Measurements from ENCODE around the gene SUPT6H. TPM values are rescaled to one million over a fixed set of nuclear protein-coding genes. Genes with fewer than 3 reads are reported as not detected.

Gene SUPT6H
- total and polyA plus RNA-seq, 2 experiments from 2014 or later, result 26.5 to 39.7 TPM

GRCh38 chr17:28644787-28645575 lies 17.0 kb upstream of the SUPT6H start, which contains the start of gene BLTP2:
Gene BLTP2, minus strand, starts transcription at chr17:28645158. Its CDS starts 102 bp downstream, at chr17:28645056.
- Histone ChIP-seq H3K4me3 (peak within 1 kb of the TSS; percentile 77), H3K9ac (peak within 1 kb of the TSS; percentile 79), H3K9me2 (ENCODE audit: insufficient read depth) (no peaks in the 10 kb centered on the region), H3K4me2 (ENCODE audit: unreplicated experiment) (peak within 1 kb of the TSS; percentile 92), H4K20me1 (ENCODE audit: insufficient read depth) (no peaks in the 10 kb centered on the region), H3K4me1 (ENCODE audit: insufficient read depth) (peaks cover 14% of the 10 kb centered on the region), H3K36me3 (ENCODE audit: low read depth) (peaks cover 36% of the 10 kb centered on the region), H2AFZ (peak within 1 kb of the TSS; percentile 81), H3K9me3 (ENCODE audit: low read depth) (no peaks in the 10 kb centered on the region), H3K79me2 (ENCODE audit: insufficient read depth) (peaks cover 65% of the 10 kb centered on the region), H3K27ac (peak within 1 kb of the TSS; percentile 66), H3K27me3 (replicated peaks; ENCODE audit: insufficient read depth) (no peaks in the 10 kb centered on the region), H3F3A (ENCODE audit: insufficient read depth) (peaks cover 21% of the 10 kb centered on the region)
- in situ Hi-C loops (cut with MboI), result no loop called here
- peak; percentile 99 for DNase-seq
- TF ChIP-seq EZH2phosphoT487 (IDR thresholded peaks at IDR 0.05; ENCODE audit: insufficient read depth, low read depth), result no peak
- no peak for TF ChIP-seq EZH2 (IDR thresholded peaks at IDR 0.05; ENCODE audit: insufficient read depth, poor library complexity, severe bottlenecking)
- 1 to 2% methylated on average over 42 to 87 of the region's 89 CpGs for WGBS, 2 experiments (ENCODE audit: low coverage in 1 of 2, low lambda C conversion rate in 2 of 2, missing lambda C conversion rate in 2 of 2)

DNA sequence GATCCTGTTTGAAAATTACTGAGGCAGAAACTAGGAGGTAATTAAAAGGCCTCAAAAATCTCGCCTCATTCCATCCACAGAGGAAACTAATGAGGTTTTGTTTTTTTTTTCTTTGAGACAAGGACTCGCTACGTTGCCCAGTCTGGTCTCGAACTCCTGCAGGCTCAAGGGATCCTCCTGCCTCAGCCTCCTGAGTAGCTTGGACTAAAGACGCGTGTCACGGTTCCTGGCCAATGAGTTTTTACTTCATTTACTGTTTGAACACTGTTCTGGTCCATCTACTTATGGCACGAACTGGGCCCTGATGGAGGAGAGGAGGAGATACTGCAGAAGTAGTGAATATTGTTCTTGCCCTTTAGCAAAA lies 16.4 kb upstream of the SUPT6H start:
- Histone ChIP-seq H3K9me3 (ENCODE audit: low read depth) (no peaks in the 10 kb centered on the region), H3F3A (ENCODE audit: insufficient read depth) (peaks cover 21% of the 10 kb centered on the region), H3K27me3 (replicated peaks; ENCODE audit: insufficient read depth) (no peaks in the 10 kb centered on the region), H3K4me2 (ENCODE audit: unreplicated experiment) (peak overlapping the region; percentile 72), H3K9ac (peak overlapping the region; percentile 79), H4K20me1 (ENCODE audit: insufficient read depth) (no peaks in the 10 kb centered on the region), H3K79me2 (ENCODE audit: insufficient read depth) (peaks cover 61% of the 10 kb centered on the region), H2AFZ (peak overlapping the region; percentile 71), H3K36me3 (ENCODE audit: low read depth) (peaks cover 31% of the 10 kb centered on the region), H3K9me2 (ENCODE audit: insufficient read depth) (no peaks in the 10 kb centered on the region), H3K27ac (peak overlapping the region; percentile 66), H3K4me3 (peak overlapping the region; percentile 77), H3K4me1 (ENCODE audit: insufficient read depth) (peaks cover 14% of the 10 kb centered on the region)
- in situ Hi-C loops (cut with MboI), result no loop called here
- no peak for DNase-seq
- WGBS, 2 experiments (ENCODE audit: low coverage in 1 of 2, low lambda C conversion rate in 2 of 2, missing lambda C conversion rate in 2 of 2), result 14 to 20% methylated on average over 8 of the region's 8 CpGs
- no peak for TF ChIP-seq EZH2phosphoT487 (IDR thresholded peaks at IDR 0.05; ENCODE audit: insufficient read depth, low read depth)
- no peak for TF ChIP-seq EZH2 (IDR thresholded peaks at IDR 0.05; ENCODE audit: insufficient read depth, poor library complexity, severe bottlenecking)

GRCh38 chr17:28646039-28646754 lies 15.8 kb upstream of the SUPT6H start:
- in situ Hi-C loops (cut with MboI), result no loop called here
- no peak for TF ChIP-seq EZH2phosphoT487 (IDR thresholded peaks at IDR 0.05; ENCODE audit: insufficient read depth, low read depth)
- no peak for TF ChIP-seq EZH2 (IDR thresholded peaks at IDR 0.05; ENCODE audit: insufficient read depth, poor library complexity, severe bottlenecking)
- peaks cover 14% of the 10 kb centered on the region for H3K4me1 ChIP-seq (ENCODE audit: insufficient read depth)
- H3K9ac ChIP-seq, result peak overlapping the region; percentile 79
- H3K27ac ChIP-seq, result peak overlapping the region; percentile 66
- 60 to 62% methylated on average over 12 of the region's 12 CpGs for WGBS, 2 experiments (ENCODE audit: low coverage in 1 of 2, low lambda C conversion rate in 2 of 2, missing lambda C conversion rate in 2 of 2)
- H2AFZ ChIP-seq, result peak overlapping the region; percentile 88
- H3K36me3 ChIP-seq (ENCODE audit: low read depth), result peaks cover 26% of the 10 kb centered on the region; the same call in 1 of the 2 replicates
- no peaks in the 10 kb centered on the region for H3K9me3 ChIP-seq (ENCODE audit: low read depth)
- H3K79me2 ChIP-seq (ENCODE audit: insufficient read depth), result peaks cover 60% of the 10 kb centered on the region
- H3K4me3 ChIP-seq, result peak overlapping the region; percentile 77; the same call in 1 of the 2 replicates
- no peaks in the 10 kb centered on the region for H4K20me1 ChIP-seq (ENCODE audit: insufficient read depth)
- no peaks in the 10 kb centered on the region for H3K9me2 ChIP-seq (ENCODE audit: insufficient read depth)
- peak; percentile 4 for DNase-seq
- peak overlapping the region; percentile 72 for H3K4me2 ChIP-seq (ENCODE audit: unreplicated experiment)
- peaks cover 21% of the 10 kb centered on the region for H3F3A ChIP-seq (ENCODE audit: insufficient read depth)
- H3K27me3 ChIP-seq (replicated peaks; ENCODE audit: insufficient read depth), result no peaks in the 10 kb centered on the region

- in situ Hi-C loops (cut with MboI), result no loop called here
- TF ChIP-seq EZH2 (IDR thresholded peaks at IDR 0.05; ENCODE audit: insufficient read depth, poor library complexity, severe bottlenecking) (no peak), EZH2phosphoT487 (IDR thresholded peaks at IDR 0.05; ENCODE audit: insufficient read depth, low read depth) (no peak)
- no peak for DNase-seq
- peaks cover 60% of the 10 kb centered on the region for H3K79me2 ChIP-seq (ENCODE audit: insufficient read depth)
- H2AFZ ChIP-seq, result no peak overlapping the region
- H3K27me3 ChIP-seq (replicated peaks; ENCODE audit: insufficient read depth), result no peaks in the 10 kb centered on the region
- no peak overlapping the region for H3K4me2 ChIP-seq (ENCODE audit: unreplicated experiment)
- peaks cover 12% of the 10 kb centered on the region for H3K4me1 ChIP-seq (ENCODE audit: insufficient read depth)
- peaks cover 16% of the 10 kb centered on the region; the same call in 1 of the 2 replicates for H3K36me3 ChIP-seq (ENCODE audit: low read depth)
- 96 to 97% methylated on average over 2 of the region's 2 CpGs for WGBS, 2 experiments (ENCODE audit: low coverage in 1 of 2, low lambda C conversion rate in 2 of 2, missing lambda C conversion rate in 2 of 2)
- H3F3A ChIP-seq (ENCODE audit: insufficient read depth), result peaks cover 21% of the 10 kb centered on the region
- no peaks in the 10 kb centered on the region for H4K20me1 ChIP-seq (ENCODE audit: insufficient read depth)
- H3K4me3 ChIP-seq, result no peak overlapping the region
- H3K9ac ChIP-seq, result no peak overlapping the region
- H3K9me2 ChIP-seq (ENCODE audit: insufficient read depth), result no peaks in the 10 kb centered on the region
- no peak overlapping the region for H3K27ac ChIP-seq
- no peaks in the 10 kb centered on the region for H3K9me3 ChIP-seq (ENCODE audit: low read depth)
These were observed 13.3 kb upstream of the SUPT6H start for GRCh38 chr17:28648698-28649097.
